Pons (tissue), 1 donor: ENCODE data around the gene LDB3.
"Not testable (repeated sequence)": the region's sequence is repeated elsewhere in the genome, so short reads cannot be mapped to it uniquely, and the experiment has no call there.

Experiments
- DNase-seq: peaks from one replicate; pipeline ENCODE4 v3.0.0-alpha.2; 2016; ENCODE audit warnings: low spot score

LDB3 gene

GRCh38 chr10:86730227-86730626 lies 61.9 kb downstream of the LDB3 start:
- DNase-seq: no peak

- DNase-seq: no peak
Measured at GRCh38 chr10:86732771-86733170, 64.5 kb downstream of the LDB3 start.

DNA sequence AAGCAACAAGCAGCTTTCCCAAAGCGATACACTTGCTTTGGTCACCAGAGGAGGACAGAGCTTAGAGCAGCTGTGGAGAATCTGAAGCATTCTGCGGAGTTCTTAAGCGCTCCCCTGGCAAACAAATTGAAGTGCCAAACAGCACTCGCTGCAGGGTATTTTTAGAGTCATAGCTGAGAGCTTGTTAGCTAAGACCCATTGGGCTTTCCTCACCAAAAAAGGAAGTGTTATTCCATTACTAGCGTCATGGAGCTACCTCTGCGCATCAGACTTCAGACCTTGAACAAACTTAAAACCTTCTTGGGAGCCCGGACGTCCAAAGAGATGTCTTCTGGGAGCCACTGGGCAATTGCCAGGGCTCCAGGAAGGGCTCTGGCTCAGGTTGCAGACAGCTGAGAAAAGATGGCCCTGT lies 65.0 kb downstream of the LDB3 start:
- no peak for DNase-seq

- no peak for DNase-seq
Measured at GRCh38 chr10:86734207-86734988, 66.1 kb downstream of the LDB3 start.

- DNase-seq: not testable (repeated sequence)
Measured at GRCh38 chr10:86735278-86735677, 67.0 kb downstream of the LDB3 start.

DNA sequence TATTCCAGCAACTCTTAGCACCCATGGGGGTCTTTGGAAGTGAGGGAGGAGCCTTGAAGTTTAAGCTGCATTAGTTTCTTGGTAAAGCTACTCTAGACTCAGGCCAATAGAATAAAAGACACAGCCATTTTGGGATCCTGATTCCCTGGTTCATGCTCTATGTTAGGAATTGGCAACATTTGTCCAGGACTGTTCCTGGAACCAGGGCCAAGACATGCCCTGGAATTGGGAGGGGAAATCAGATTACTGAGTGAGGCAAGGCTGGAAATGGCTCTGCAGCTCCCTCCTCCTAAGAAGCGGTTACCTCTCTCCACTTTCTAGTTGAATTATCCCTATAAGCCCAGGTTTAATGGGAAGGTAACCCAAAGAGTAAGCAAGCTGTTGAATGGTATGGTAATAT lies 73.9 kb downstream of the LDB3 start:
- DNase-seq: no peak

GRCh38 chr10:86744067-86744725 lies 75.9 kb downstream of the LDB3 start:
- no peak for DNase-seq

GRCh38 chr10:86747796-86748581 lies 79.7 kb downstream of the LDB3 start:
- DNase-seq: no peak

DNA sequence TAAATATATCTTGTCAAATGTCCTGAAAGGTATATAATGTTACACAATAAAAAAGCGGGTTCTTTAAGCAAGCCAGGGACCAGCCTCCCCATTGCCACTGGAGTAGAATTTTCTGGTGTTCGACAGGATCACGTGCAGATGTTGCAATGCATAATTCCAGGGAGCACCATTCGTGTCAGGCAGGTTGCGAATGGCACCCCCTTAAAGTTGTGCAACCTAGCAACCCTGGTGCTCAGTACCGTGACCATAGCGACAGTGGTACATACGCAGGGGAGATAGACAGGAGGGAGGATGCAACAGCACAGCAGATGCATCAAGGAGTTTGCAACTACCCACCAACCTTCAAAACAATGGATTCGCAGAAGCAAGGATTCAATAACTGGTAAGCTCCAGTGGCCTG lies 81.5 kb downstream of the LDB3 start:
- DNase-seq: no peak

- no peak for DNase-seq
Measured at GRCh38 chr10:86751477-86751876, 83.2 kb downstream of the LDB3 start.

DNA sequence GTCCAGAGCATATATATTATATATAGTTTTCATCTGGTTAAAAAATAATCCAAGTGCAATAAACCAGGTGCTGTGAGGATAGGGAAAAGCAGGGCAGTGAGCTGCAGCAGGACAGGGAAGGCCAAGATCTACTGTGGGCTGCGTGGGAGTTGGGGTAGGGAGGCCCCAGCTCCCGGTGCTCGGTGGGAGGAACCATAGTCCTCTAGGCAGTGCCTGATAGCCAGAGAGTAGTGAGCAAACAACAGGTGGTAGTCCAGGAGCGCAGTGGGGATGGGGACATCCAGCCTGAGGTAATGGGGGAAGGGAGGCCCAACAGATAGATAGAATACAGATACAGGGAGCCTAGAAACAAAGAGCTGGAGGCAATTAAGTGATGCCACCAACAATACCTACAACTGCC lies 84.0 kb downstream of the LDB3 start:
- DNase-seq: no peak

DNA sequence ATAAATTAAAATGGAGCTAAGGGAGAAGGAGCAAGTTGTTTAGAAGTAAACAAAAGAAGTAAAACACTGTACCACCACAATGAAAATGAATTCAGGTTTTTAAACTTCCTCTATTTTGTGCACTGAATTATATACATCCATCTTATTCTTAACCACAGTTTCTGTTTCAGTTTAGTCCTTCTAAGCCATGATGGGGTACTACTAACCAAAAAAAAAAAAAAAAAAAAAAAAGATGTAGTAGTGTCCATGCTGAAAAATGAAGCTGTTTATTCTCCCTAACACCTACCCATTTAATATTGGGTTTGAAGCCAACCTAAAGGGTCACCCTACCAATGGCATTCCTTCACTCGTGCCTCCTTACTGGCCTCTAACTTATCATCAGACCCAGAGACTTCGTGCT lies 84.7 kb downstream of the LDB3 start:
- DNase-seq: no peak

DNA sequence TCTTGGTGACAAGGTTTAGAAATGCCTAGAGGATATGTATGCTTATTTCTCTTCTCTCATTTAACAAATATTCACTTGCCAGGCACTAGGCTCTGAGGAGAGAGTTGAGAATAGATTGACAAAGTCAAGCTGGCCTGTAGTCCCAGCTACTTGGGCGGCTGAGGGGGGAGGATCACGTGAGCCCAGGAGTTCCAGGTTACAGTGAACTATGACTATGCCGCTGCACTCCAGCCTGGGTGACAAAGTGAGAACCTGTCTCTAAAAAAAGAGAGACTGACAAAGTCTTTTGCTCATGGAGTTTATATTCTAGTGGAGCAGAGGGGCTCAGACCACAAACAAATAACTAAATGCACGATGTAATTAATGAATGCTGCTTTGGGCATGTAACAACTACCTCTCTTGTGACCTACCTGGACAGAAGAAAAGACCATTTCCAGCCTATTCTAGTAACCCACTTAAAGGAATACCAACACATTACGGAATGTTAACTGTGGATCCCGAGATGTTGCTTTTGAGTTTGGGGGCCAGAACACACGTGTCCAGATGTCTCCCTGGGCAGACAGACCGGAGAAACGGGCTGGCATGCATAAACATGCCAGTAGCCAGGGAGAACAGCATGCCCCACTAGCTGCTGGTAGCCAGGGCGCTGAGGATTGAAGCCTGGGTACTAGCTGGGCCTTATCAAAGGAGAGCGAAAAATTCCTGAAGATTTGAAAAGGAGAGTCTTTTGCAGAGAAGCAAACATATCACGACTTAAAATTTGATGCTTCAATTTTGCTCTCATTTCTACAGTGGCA lies 85.5 kb downstream of the LDB3 start:
- DNase-seq: no peak

- DNase-seq: no peak
Measured at GRCh38 chr10:86755454-86755739, 87.1 kb downstream of the LDB3 start.

- DNase-seq: peak; percentile 84
Measured at GRCh38 chr10:86755740-86756510, 87.6 kb downstream of the LDB3 start.

GRCh38 chr10:86756511-86757112 lies 88.3 kb downstream of the LDB3 start, which contains the start of gene BMPR1A:
Gene BMPR1A, plus strand, starts transcription at chr10:86756619. Its CDS starts 119,400 bp downstream, at chr10:86876019.
- DNase-seq: no peak

GRCh38 chr10:86757113-86757972 lies 89.0 kb downstream of the LDB3 start:
- peak; percentile 44 for DNase-seq

GRCh38 chr10:86758189-86759072 lies 90.1 kb downstream of the LDB3 start:
- DNase-seq: no peak
